Measurements from ENCODE around the gene SRPRA. TPM values are rescaled to one million over a fixed set of nuclear protein-coding genes. Genes with fewer than 3 reads are reported as not detected.

SRPRA gene
- total and polyA plus RNA-seq, 4 donors = 28.7 to 143 (median 102) TPM

GRCh38 chr11:126224647-126225294, 43.9 kb downstream of the SRPRA start (continued):
- TF ChIP-seq MAX (IDR thresholded peaks at IDR 0.05) = no peak

- no peak for DNase-seq (ENCODE audit: low spot score)
- Histone ChIP-seq H3K4me1 (ENCODE audit: control insufficient read depth in 4 of 4, insufficient read depth in 4 of 4, low read length in 3 of 4) (peaks cover 0 to 7% (median 5%) of the 10 kb centered on the region in 4 donors), H3K9ac (ENCODE audit: low read depth in 1 of 2, low read length in 2 of 2) (no peak overlapping the region)
Measured at GRCh38 chr11:126219547-126219946, 49.1 kb downstream of the SRPRA start.

More at GRCh38 chr11:126219547-126219946, 49.1 kb downstream of the SRPRA start:
- Histone ChIP-seq H3K27me3 (ENCODE audit: control insufficient read depth in 4 of 4, insufficient read depth in 4 of 4, low read length in 3 of 4) (no peaks in the 10 kb centered on the region), H3K9me3 (ENCODE audit: control insufficient read depth in 4 of 4, low read length in 3 of 4) (no peaks in the 10 kb centered on the region), H3K36me3 (ENCODE audit: control insufficient read depth in 4 of 4, insufficient read depth in 3 of 4, low read depth in 1 of 4, low read length in 3 of 4) (no peaks in the 10 kb centered on the region), H3K27ac (ENCODE audit: low read depth in 1 of 2, low read length in 2 of 2) (no peak overlapping the region), H3K4me3 (ENCODE audit: low read depth in 1 of 3, low read length in 3 of 3) (no peak overlapping the region)
- 82% methylated on average over 4 of the region's 4 CpGs for WGBS
- TF ChIP-seq RAD21 (IDR thresholded peaks at IDR 0.05) (no peak), GABPA (IDR thresholded peaks at IDR 0.05 in 1 of 2, conservative IDR thresholded peaks at IDR 0.05 in 1 of 2) (no peak), RXRA (IDR thresholded peaks at IDR 0.05) (no peak), YY1 (IDR thresholded peaks at IDR 0.05) (no peak), NR2F2 (IDR thresholded peaks at IDR 0.05) (no peak), CTCF (IDR thresholded peaks at IDR 0.05; ENCODE audit: low read depth, low read length, missing input control) (no peak), FOXA2 (IDR thresholded peaks at IDR 0.05) (no peak), HNF4A (conservative IDR thresholded peaks at IDR 0.05) (no peak), ZBTB33 (IDR thresholded peaks at IDR 0.05) (no peak), HNF4G (IDR thresholded peaks at IDR 0.05) (no peak), EGR1 (IDR thresholded peaks at IDR 0.05; ENCODE audit: low read depth in 2 of 2) (no peak), ATF3 (IDR thresholded peaks at IDR 0.05) (no peak), FOXA1 (IDR thresholded peaks at IDR 0.05) (no peak), TAF1 (conservative IDR thresholded peaks at IDR 0.05) (no peak), MAX (IDR thresholded peaks at IDR 0.05) (no peak), REST (IDR thresholded peaks at IDR 0.05) (no peak), JUND (IDR thresholded peaks at IDR 0.05) (no peak)

Measured in liver (tissue), 9 donors.